K562 (cell line): ENCODE results near the gene ECI2. TPM values are rescaled to one million over a fixed set of nuclear protein-coding genes. Genes with fewer than 3 reads are reported as not detected.

ENCODE experiments used
- ATAC-seq: fragments of 200-7000 bp; cut with Tn5 transposase; 3 replicates; pipeline ENCODE4 v1.9.1; 2020; ENCODE audit warnings: moderate library complexity
- BruUV-seq: library from RNA; stranded (reverse); fragments of 400-500 nt; replicated peaks from 2 replicates; lab custom pipeline; 2021; lab: Mats Ljungman, UMichigan
- CTCF ChIA-PET: fragments of 300-600 bp; formaldehyde crosslinking; extraction: SDS; loops from one replicate; lab custom pipeline; 2021; ENCODE audit warnings: low intra/inter-chr PET ratio; lab: Yijun Ruan, JAX
- POLR2A ChIA-PET: fragments of 300-600, 350-650 bp; sonication (Branson Sonifier 250); formaldehyde crosslinking; extraction: SDS; loops from one replicate; lab custom pipeline; 2021; ENCODE audit warnings: antibody characterized with exemption, inconsistent platforms; lab: Yijun Ruan, JAX
- DNase-seq, 4 experiments: peaks; one replicate each; pipeline versions ENCODE4 v3.0.0 to v3.0.0-alpha.2; 2011 to 2018; ENCODE audit warnings: low spot score in 3 of 4, mixed read lengths in 3 of 4; ENCODE audit errors: extremely low read depth in 1 of 4
- FAIRE-seq: peaks from 2 replicates; lab custom pipeline; 2011; peaks lifted over from hg19 to GRCh38; lab: Jason Lieb, UNC
- H2AFZ ChIP-seq: 2 replicates; pipeline ENCODE4 v1.6.0; 2011; ENCODE audit warnings: low read depth, low read length, control low read depth, inconsistent platforms
- H3K27ac ChIP-seq: fragments of 200-600 bp; 3 replicates; pipeline ENCODE4 v1.8.0; 2011; ENCODE audit warnings: low read depth, mild to moderate bottlenecking, control low read depth, inconsistent platforms, low read length, moderate library complexity, mixed read lengths; ENCODE audit errors: extremely low read depth
- H3K27me3 ChIP-seq, 2 experiments: fragments of 300-600 bp in 1 of 2; 2 replicates in 1 of 2; 3 replicates in 1 of 2; pipeline versions ENCODE4 v1.6.0 to v1.8.0; 2011; ENCODE audit warnings: inconsistent platforms in 2 of 2, low read length in 2 of 2, mild to moderate bottlenecking in 1 of 2, mixed read lengths in 1 of 2, moderate library complexity in 1 of 2; ENCODE audit not compliant: control insufficient read depth in 2 of 2, insufficient read depth in 2 of 2
- H3K36me3 ChIP-seq: fragments of 300-600 bp; 3 replicates; pipeline ENCODE4 v1.8.0; 2011; ENCODE audit warnings: mild to moderate bottlenecking, low read length, inconsistent platforms; ENCODE audit not compliant: control insufficient read depth, insufficient read depth
- H3K4me1 ChIP-seq, 2 experiments: fragments of 200-600 bp in 1 of 2; replicated peaks in 1 of 2; 2 replicates in 1 of 2; 3 replicates in 1 of 2; pipeline versions ENCODE4 v1.5.1 to v1.8.0; 2011; ENCODE audit warnings: inconsistent platforms in 2 of 2, low read length in 2 of 2, mild to moderate bottlenecking in 1 of 2, mixed read lengths in 1 of 2, moderate library complexity in 1 of 2; ENCODE audit not compliant: control insufficient read depth in 2 of 2, insufficient read depth in 2 of 2
- H3K4me2 ChIP-seq: 2 replicates; pipeline ENCODE4 v1.6.1; 2011; ENCODE audit warnings: low read length, control low read depth, inconsistent platforms, mixed read lengths; ENCODE audit not compliant: insufficient read depth
- H3K4me3 ChIP-seq: fragments of 200-600 bp; sonication (generic), shearing (Covaris generic); 2 replicates; pipeline ENCODE4 v1.5.1; 2016; ENCODE audit warnings: control low read depth, inconsistent platforms
- H3K79me2 ChIP-seq: fragments of 200-600 bp; 3 replicates; pipeline ENCODE4 v1.8.0; 2011; ENCODE audit warnings: low read length, inconsistent platforms; ENCODE audit not compliant: control insufficient read depth, insufficient read depth
- H3K9ac ChIP-seq, 2 experiments: 2 replicates each; pipeline versions ENCODE4 v1.6.0 to v1.6.1; 2011; ENCODE audit warnings: low read depth in 2 of 2, low read length in 2 of 2, control low read depth in 1 of 2, inconsistent platforms in 1 of 2, mild to moderate bottlenecking in 1 of 2, mixed read lengths in 1 of 2; ENCODE audit not compliant: insufficient read depth in 1 of 2
- H3K9me1 ChIP-seq: one replicate; pipeline ENCODE4 v1.6.0; 2011; ENCODE audit warnings: inconsistent platforms, mild to moderate bottlenecking, low read length, moderate library complexity; ENCODE audit not compliant: control insufficient read depth, insufficient read depth
- H3K9me3 ChIP-seq: replicated peaks from 2 replicates; pipeline ENCODE4 v1.5.1; 2011; ENCODE audit warnings: low read depth, low read length, inconsistent platforms; ENCODE audit not compliant: control insufficient read depth, insufficient read depth
- H4K20me1 ChIP-seq: replicated peaks from 2 replicates; pipeline ENCODE4 v1.6.1; 2011; ENCODE audit warnings: low read length, inconsistent platforms, mixed read lengths; ENCODE audit not compliant: control insufficient read depth, insufficient read depth
- ELF1 ChIP-seq: fragments of 200-800 bp; sonication (Bioruptor generic); IDR thresholded peaks from 2 replicates; pipeline ENCODE4 v1.6.1; 2016; ENCODE audit warnings: missing genetic modification characterization, missing compliant biosample characterization
- GMEB1 ChIP-seq: fragments of 250-450 bp; sonication (Bioruptor Pico); IDR thresholded peaks from 2 replicates; pipeline ENCODE4 v1.4.0; 2020; ENCODE audit warnings: mild to moderate bottlenecking
- KLF10 ChIP-seq: fragments of 250-450 bp; sonication (Bioruptor Pico); IDR thresholded peaks from 2 replicates; pipeline ENCODE4 v1.6.1; 2021; ENCODE audit warnings: matching md5 sums
- MEIS2 ChIP-seq: fragments of 450-650 bp; IDR thresholded peaks from 2 replicates; pipeline ENCODE4 v1.6.1; 2014; ENCODE audit warnings: mild to moderate bottlenecking; ENCODE audit not compliant: partially characterized antibody
- POLR2AphosphoS5 ChIP-seq: IDR thresholded peaks from 2 replicates; pipeline ENCODE4 v1.6.1; 2011; ENCODE audit warnings: mild to moderate bottlenecking, low read depth, low read length, moderate library complexity; ENCODE audit not compliant: control insufficient read depth, insufficient read depth
- ZBTB8A ChIP-seq: fragments of 450-650 bp; IDR thresholded peaks from 2 replicates; pipeline ENCODE4 v1.6.1; 2018; ENCODE audit warnings: mild to moderate bottlenecking, moderate library complexity; ENCODE audit not compliant: partially characterized antibody
- ZNF232 ChIP-seq: sonication (generic); formaldehyde crosslinking; IDR thresholded peaks from 2 replicates; pipeline ENCODE4 v1.8.0; 2022; ENCODE audit warnings: mild to moderate bottlenecking, missing genetic modification reagents
- ZNF511 ChIP-seq: sonication (generic); formaldehyde crosslinking; IDR thresholded peaks from 2 replicates; pipeline ENCODE4 v1.8.0; 2022; ENCODE audit warnings: mild to moderate bottlenecking, missing genetic modification reagents
- ZNF561 ChIP-seq: fragments of 450-650 bp; formaldehyde crosslinking; conservative IDR thresholded peaks from 2 replicates; pipeline ENCODE4 v1.4.0; 2020; ENCODE audit warnings: mild to moderate bottlenecking, moderate library complexity
- ZNF609 ChIP-seq: sonication (generic); formaldehyde crosslinking; IDR thresholded peaks from 2 replicates; pipeline ENCODE4 v1.8.1; 2023; ENCODE audit warnings: missing genetic modification reagents, mild to moderate bottlenecking, borderline replicate concordance
- WGBS: fragments of 100-300 bp; shearing (Covaris generic); methylation state at CpG from one replicate; pipeline ENCODE4 v1.1.6; 2016; ENCODE audit warnings: low coverage, mixed read lengths; ENCODE audit not compliant: insufficient coverage; ENCODE audit errors: missing lambda C conversion rate; 5-methylcytosine and 5-hydroxymethylcytosine counted together
- in situ Hi-C: fragments of 300-500 bp; cut with MboI; formaldehyde crosslinking; loops from 4 replicates; pipeline ENCODE4 v1.15.0; 2018; ENCODE audit warnings: inconsistent platforms, mixed read lengths
- intact Hi-C: fragments of 100-400 bp; cut with micrococcal nuclease; formaldehyde crosslinking; loops from 2 replicates; pipeline ENCODE4 v1.14.2; 2022
- polyA plus RNA-seq, 8 experiments: library from polyadenylated mRNA; depleted of rRNA in 4 of 8; stranded (reverse) in 5 of 8; unstranded in 3 of 8; fragments of >200 nt; fragmentation: Nextera tagmentation in 2 of 8; fragmentation: Illumina TruSeq in 1 of 8; extraction: Ambion mirVana in 2 of 8; extraction: Trizol in 1 of 8; gene quantifications; 2 replicates each; pipeline versions ENCODE4 v1.2.1 to v1.2.3, GENCODE V29; 2011 to 2014; ENCODE audit warnings: inconsistent platforms in 1 of 8, missing spikeins in 1 of 8
- total RNA-seq, 7 experiments: library from RNA; depleted of rRNA in 6 of 7; stranded (reverse); fragments of >200 nt in 6 of 7; fragmentation: Illumina TruSeq in 2 of 7; extraction: Trizol in 2 of 7; gene quantifications; 2 replicates each; pipeline versions ENCODE4 v1.2.1 to v1.2.3, GENCODE V29; 2011 to 2021; ENCODE audit warnings: low replicate concordance in 1 of 7

Gene ECI2
- total and polyA plus RNA-seq, 9 of the 15 experiments (the other 6 are each of a cell fraction or from before 2014, with no cell fraction given) = 80.7 to 377 (median 142) TPM

- Histone ChIP-seq H3K9me1 (no peaks in the 10 kb centered on the region), H3K4me2 (no peak overlapping the region), H3K36me3 (no peaks in the 10 kb centered on the region), H3K4me1 (no peaks in the 10 kb centered on the region; a peak in 1 of 5 replicates)
- POLR2A ChIA-PET = interaction anchor here (0.8 kb wide), 1 partner anchor 20 kb away, joined by 3 read pairs; no protein-coding TSS in a partner anchor
- in situ Hi-C loops = no loop called here
- FAIRE-seq = no peak
- TF ChIP-seq ELF1 (tag) (no peak), ZNF232 (CRISPR knock-in tag) (no peak), GMEB1 (CRISPR knock-in tag) (no peak), ZBTB8A (no peak), MEIS2 (no peak), ZNF561 (CRISPR knock-in tag) (no peak), KLF10 (CRISPR knock-in tag) (no peak), POLR2AphosphoS5 (no peak), ZNF511 (CRISPR knock-in tag) (no peak), ZNF609 (CRISPR knock-in tag) (no peak)
- TF ChIP-seq, all 486 proteins: peak for 0
- H4K20me1 ChIP-seq = no peaks in the 10 kb centered on the region
- H3K79me2 ChIP-seq = no peaks in the 10 kb centered on the region
- H3K9me3 ChIP-seq = no peaks in the 10 kb centered on the region
- DNase-seq (no peak), ATAC-seq (peak; percentile 66; the same call in 2 of the 3 replicates)
- no peaks in the 10 kb centered on the region for H3K27me3 ChIP-seq
- no TSS peak for BruUV-seq
- no peak overlapping the region for H3K9ac ChIP-seq
- CTCF ChIA-PET = no interaction called here
- no peak overlapping the region for H3K4me3 ChIP-seq
- intact Hi-C loops = no loop called here
- H2AFZ ChIP-seq = 0 out of 2 replicates have a peak overlapping the region, but pooled peaks have one; percentile 35
- H3K27ac ChIP-seq = no peak overlapping the region
- 6% methylated on average over 4 of the region's 4 CpGs for WGBS
These were observed 29.3 kb downstream of the ECI2 start for GRCh38 chr6:4105980-4106536.
